Measurements from ENCODE around the gene OR13C8.

The OR13C8 gene

GRCh38 chr9:104606152-104606551, 37.2 kb downstream of the OR13C8 start:
- Histone ChIP-seq H3K4me3 (ENCODE audit: low read length in 2 of 2) (no peak overlapping the region), H3K4ac (ENCODE audit: low read length) (no peak overlapping the region), H2BK120ac (ENCODE audit: low read depth, low read length) (no peak overlapping the region), H2AK5ac (ENCODE audit: low read depth, low read length) (no peak overlapping the region), H2BK15ac (ENCODE audit: low read length) (no peak overlapping the region), H2BK12ac (ENCODE audit: low read length) (no peak overlapping the region), H3K14ac (ENCODE audit: low read length) (no peak overlapping the region), H3K18ac (ENCODE audit: low read length) (no peak overlapping the region), H4K91ac (ENCODE audit: low read depth, low read length, poor library complexity) (no peak overlapping the region), H3K27ac (replicated peaks; ENCODE audit: low read length) (no peak overlapping the region), H4K8ac (ENCODE audit: low read depth, low read length) (no peak overlapping the region), H3K4me2 (ENCODE audit: insufficient read depth, low read length, poor library complexity, severe bottlenecking) (no peak overlapping the region), H3K9me3 (replicated peaks in 1 of 2; ENCODE audit: control insufficient read depth in 2 of 2, insufficient read depth in 1 of 2, low read depth in 1 of 2, low read length in 2 of 2) (no peaks in the 10 kb centered on the region), H3K4me1 (ENCODE audit: control insufficient read depth in 2 of 2, insufficient read depth in 1 of 2, low read depth in 1 of 2, low read length in 2 of 2) (no peaks in the 10 kb centered on the region), H3K27me3 (ENCODE audit: control insufficient read depth in 3 of 3, insufficient read depth in 3 of 3, low read depth in 1 of 3, low read length in 3 of 3) (no peaks in the 10 kb centered on the region), H2BK5ac (ENCODE audit: low read length) (no peak overlapping the region), H3K9ac (ENCODE audit: low read depth, low read length, poor library complexity) (no peak overlapping the region), H3K23ac (ENCODE audit: low read depth, low read length, poor library complexity) (no peak overlapping the region), H3K36me3 (replicated peaks in 1 of 2; ENCODE audit: control insufficient read depth in 2 of 2, insufficient read depth in 2 of 2, low read length in 2 of 2) (no peaks in the 10 kb centered on the region), H2AFZ (ENCODE audit: low read length) (no peak overlapping the region), H3K79me1 (ENCODE audit: low read depth, low read length) (no peaks in the 10 kb centered on the region)
- no CpG with 5 or more reads among the region's 2 CpGs for WGBS, 2 donors (ENCODE audit: extremely low coverage in 2 of 2, insufficient read length in 2 of 2, insufficient replicate concordance in 1 of 2)
- DNase-seq (ENCODE audit: low spot score), result peak; percentile 12

DNA sequence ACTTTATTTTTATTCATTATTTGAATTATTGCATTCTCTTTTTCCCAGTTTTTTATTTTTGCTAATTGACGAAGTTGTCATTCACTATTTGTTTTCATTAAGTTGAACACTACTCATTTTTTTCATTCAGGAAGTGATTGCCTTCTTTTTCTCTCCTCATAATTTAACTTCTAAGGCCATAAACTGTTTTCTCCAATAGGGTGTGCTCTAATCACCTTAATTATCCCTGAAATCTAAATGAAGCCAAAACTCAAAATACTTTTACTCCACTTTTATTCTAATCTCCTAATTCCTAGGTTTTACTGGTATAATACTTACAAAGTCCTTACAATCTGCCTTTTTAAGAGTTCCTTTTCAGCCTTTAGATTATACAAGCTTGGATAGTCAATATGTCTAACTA, 39.4 kb downstream of the OR13C8 start:
- no peak overlapping the region for H2BK12ac ChIP-seq (ENCODE audit: low read length)
- no peak overlapping the region for H3K14ac ChIP-seq (ENCODE audit: low read length)
- no peaks in the 10 kb centered on the region for H3K4me1 ChIP-seq (ENCODE audit: control insufficient read depth in 2 of 2, insufficient read depth in 1 of 2, low read depth in 1 of 2, low read length in 2 of 2)
- no peaks in the 10 kb centered on the region for H3K79me1 ChIP-seq (ENCODE audit: low read depth, low read length)
- no peak overlapping the region for H2AFZ ChIP-seq (ENCODE audit: low read length)
- H2AK5ac ChIP-seq (ENCODE audit: low read depth, low read length), result no peak overlapping the region
- H2BK120ac ChIP-seq (ENCODE audit: low read depth, low read length), result no peak overlapping the region
- no peaks in the 10 kb centered on the region for H3K9me3 ChIP-seq (replicated peaks in 1 of 2; ENCODE audit: control insufficient read depth in 2 of 2, insufficient read depth in 1 of 2, low read depth in 1 of 2, low read length in 2 of 2)
- no peak overlapping the region for H3K9ac ChIP-seq (ENCODE audit: low read depth, low read length, poor library complexity)
- no peak overlapping the region for H2BK5ac ChIP-seq (ENCODE audit: low read length)
- no peak overlapping the region for H3K23ac ChIP-seq (ENCODE audit: low read depth, low read length, poor library complexity)
- no CpG with 5 or more reads among the region's 1 CpG for WGBS, 2 donors (ENCODE audit: extremely low coverage in 2 of 2, insufficient read length in 2 of 2, insufficient replicate concordance in 1 of 2)
- no peaks in the 10 kb centered on the region for H3K36me3 ChIP-seq (replicated peaks in 1 of 2; ENCODE audit: control insufficient read depth in 2 of 2, insufficient read depth in 2 of 2, low read length in 2 of 2)
- no peak overlapping the region for H3K4me2 ChIP-seq (ENCODE audit: insufficient read depth, low read length, poor library complexity, severe bottlenecking)
- no peak overlapping the region for H3K18ac ChIP-seq (ENCODE audit: low read length)
- no peak overlapping the region for H4K8ac ChIP-seq (ENCODE audit: low read depth, low read length)
- no peak for DNase-seq (ENCODE audit: low spot score)
- H4K91ac ChIP-seq (ENCODE audit: low read depth, low read length, poor library complexity), result no peak overlapping the region
- H3K27ac ChIP-seq (replicated peaks; ENCODE audit: low read length), result no peak overlapping the region
- no peak overlapping the region for H3K4ac ChIP-seq (ENCODE audit: low read length)
- H3K27me3 ChIP-seq (ENCODE audit: control insufficient read depth in 3 of 3, insufficient read depth in 3 of 3, low read depth in 1 of 3, low read length in 3 of 3), result no peaks in the 10 kb centered on the region
- no peak overlapping the region for H3K4me3 ChIP-seq (ENCODE audit: low read length in 2 of 2)
- no peak overlapping the region for H2BK15ac ChIP-seq (ENCODE audit: low read length)

GRCh38 chr9:104611213-104611612, 42.2 kb downstream of the OR13C8 start:
- H2BK12ac ChIP-seq (ENCODE audit: low read length), result no peak overlapping the region
- H4K8ac ChIP-seq (ENCODE audit: low read depth, low read length), result no peak overlapping the region
- H2AFZ ChIP-seq (ENCODE audit: low read length), result no peak overlapping the region
- DNase-seq (ENCODE audit: low spot score), result no peak
- no peak overlapping the region for H3K27ac ChIP-seq (replicated peaks; ENCODE audit: low read length)
- H3K4ac ChIP-seq (ENCODE audit: low read length), result no peak overlapping the region
- no peak overlapping the region for H2BK5ac ChIP-seq (ENCODE audit: low read length)
- no peak overlapping the region for H3K9ac ChIP-seq (ENCODE audit: low read depth, low read length, poor library complexity)
- H3K4me3 ChIP-seq (ENCODE audit: low read length in 2 of 2), result no peak overlapping the region
- no peaks in the 10 kb centered on the region for H3K4me1 ChIP-seq (ENCODE audit: control insufficient read depth in 2 of 2, insufficient read depth in 1 of 2, low read depth in 1 of 2, low read length in 2 of 2)
- H2AK5ac ChIP-seq (ENCODE audit: low read depth, low read length), result no peak overlapping the region
- no peaks in the 10 kb centered on the region for H3K79me1 ChIP-seq (ENCODE audit: low read depth, low read length)
- no peak overlapping the region for H2BK120ac ChIP-seq (ENCODE audit: low read depth, low read length)
- H2BK15ac ChIP-seq (ENCODE audit: low read length), result no peak overlapping the region
- H3K36me3 ChIP-seq (replicated peaks in 1 of 2; ENCODE audit: control insufficient read depth in 2 of 2, insufficient read depth in 2 of 2, low read length in 2 of 2), result no peaks in the 10 kb centered on the region
- H3K9me3 ChIP-seq (replicated peaks in 1 of 2; ENCODE audit: control insufficient read depth in 2 of 2, insufficient read depth in 1 of 2, low read depth in 1 of 2, low read length in 2 of 2), result no peaks in the 10 kb centered on the region
- no peak overlapping the region for H4K91ac ChIP-seq (ENCODE audit: low read depth, low read length, poor library complexity)
- H3K4me2 ChIP-seq (ENCODE audit: insufficient read depth, low read length, poor library complexity, severe bottlenecking), result no peak overlapping the region
- no peak overlapping the region for H3K18ac ChIP-seq (ENCODE audit: low read length)
- no CpG with 5 or more reads among the region's 2 CpGs for WGBS, 2 donors (ENCODE audit: extremely low coverage in 2 of 2, insufficient read length in 2 of 2, insufficient replicate concordance in 1 of 2)
- no peak overlapping the region for H3K23ac ChIP-seq (ENCODE audit: low read depth, low read length, poor library complexity)
- H3K27me3 ChIP-seq (ENCODE audit: control insufficient read depth in 3 of 3, insufficient read depth in 3 of 3, low read depth in 1 of 3, low read length in 3 of 3), result no peaks in the 10 kb centered on the region
- no peak overlapping the region for H3K14ac ChIP-seq (ENCODE audit: low read length)

DNA sequence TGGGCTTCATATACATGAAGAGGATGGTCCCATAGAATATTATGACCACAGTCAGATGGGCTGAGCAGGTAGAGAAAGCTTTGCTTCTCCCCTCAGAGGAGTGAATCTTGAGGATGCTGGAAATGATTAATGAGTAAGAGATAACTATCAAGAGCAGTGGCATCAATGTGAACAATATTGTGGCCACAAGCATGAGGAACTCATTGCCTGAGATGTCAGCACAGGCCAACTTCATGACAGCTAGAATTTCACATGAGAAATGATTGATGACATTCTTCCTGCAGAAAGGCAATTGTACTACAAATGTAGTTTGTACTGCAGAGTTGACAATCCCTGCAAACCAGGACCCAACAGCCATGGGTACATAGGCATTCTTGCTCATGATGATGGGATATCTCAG, 48.5 kb downstream of the OR13C8 start:
- Histone ChIP-seq H3K4ac (ENCODE audit: low read length) (no peak overlapping the region), H3K4me2 (ENCODE audit: insufficient read depth, low read length, poor library complexity, severe bottlenecking) (no peak overlapping the region), H3K18ac (ENCODE audit: low read length) (no peak overlapping the region), H2AK5ac (ENCODE audit: low read depth, low read length) (no peak overlapping the region), H3K36me3 (replicated peaks in 1 of 2; ENCODE audit: control insufficient read depth in 2 of 2, insufficient read depth in 2 of 2, low read length in 2 of 2) (no peaks in the 10 kb centered on the region), H3K4me1 (ENCODE audit: control insufficient read depth in 2 of 2, insufficient read depth in 1 of 2, low read depth in 1 of 2, low read length in 2 of 2) (no peaks in the 10 kb centered on the region), H3K4me3 (ENCODE audit: low read length in 2 of 2) (no peak overlapping the region), H4K8ac (ENCODE audit: low read depth, low read length) (no peak overlapping the region), H3K27me3 (ENCODE audit: control insufficient read depth in 3 of 3, insufficient read depth in 3 of 3, low read depth in 1 of 3, low read length in 3 of 3) (no peaks in the 10 kb centered on the region), H2BK120ac (ENCODE audit: low read depth, low read length) (no peak overlapping the region), H2BK5ac (ENCODE audit: low read length) (no peak overlapping the region), H3K23ac (ENCODE audit: low read depth, low read length, poor library complexity) (no peak overlapping the region), H3K14ac (ENCODE audit: low read length) (no peak overlapping the region), H2BK12ac (ENCODE audit: low read length) (no peak overlapping the region), H3K79me1 (ENCODE audit: low read depth, low read length) (no peaks in the 10 kb centered on the region), H4K91ac (ENCODE audit: low read depth, low read length, poor library complexity) (no peak overlapping the region), H3K9ac (ENCODE audit: low read depth, low read length, poor library complexity) (no peak overlapping the region), H2BK15ac (ENCODE audit: low read length) (no peak overlapping the region), H2AFZ (ENCODE audit: low read length) (no peak overlapping the region), H3K9me3 (replicated peaks in 1 of 2; ENCODE audit: control insufficient read depth in 2 of 2, insufficient read depth in 1 of 2, low read depth in 1 of 2, low read length in 2 of 2) (no peaks in the 10 kb centered on the region), H3K27ac (replicated peaks; ENCODE audit: low read length) (no peak overlapping the region)
- no peak for DNase-seq (ENCODE audit: low spot score)

Measured in neuronal stem cell (in vitro differentiated cells).